Mononuclear cell (primary cell): ENCODE measurements around the gene LSMEM2. TPM values are rescaled to one million over a fixed set of nuclear protein-coding genes. Genes with fewer than 3 reads are reported as not detected.
A peak's percentile ranks its signal among the peaks of the same experiment; 100 is the strongest.

ENCODE experiments used
- H3K27me3 ChIP-seq: 2 replicates; pipeline ENCODE4 v1.6.0; 2011; ENCODE audit warnings: low read length, control low read depth; ENCODE audit not compliant: insufficient read depth
- H3K4me1 ChIP-seq: 2 replicates; pipeline ENCODE4 v1.5.1; 2011; ENCODE audit warnings: mild to moderate bottlenecking, low read length, control low read depth; ENCODE audit not compliant: insufficient read depth
- H3K4me3 ChIP-seq: 2 replicates; pipeline ENCODE4 v1.5.1; 2011; ENCODE audit warnings: mild to moderate bottlenecking, low read length, moderate library complexity
- H3K9me3 ChIP-seq: 2 replicates; pipeline ENCODE4 v1.5.1; 2011; ENCODE audit warnings: low read depth, mild to moderate bottlenecking, control low read depth, low read length
- total RNA-seq: library from RNA; depleted of rRNA; stranded (reverse); fragments of >200 nt; gene quantifications from one replicate; pipeline ENCODE4 v1.2.3, GENCODE V29; 2012

The LSMEM2 gene
- total RNA-seq, 1 donor: not detected

DNA sequence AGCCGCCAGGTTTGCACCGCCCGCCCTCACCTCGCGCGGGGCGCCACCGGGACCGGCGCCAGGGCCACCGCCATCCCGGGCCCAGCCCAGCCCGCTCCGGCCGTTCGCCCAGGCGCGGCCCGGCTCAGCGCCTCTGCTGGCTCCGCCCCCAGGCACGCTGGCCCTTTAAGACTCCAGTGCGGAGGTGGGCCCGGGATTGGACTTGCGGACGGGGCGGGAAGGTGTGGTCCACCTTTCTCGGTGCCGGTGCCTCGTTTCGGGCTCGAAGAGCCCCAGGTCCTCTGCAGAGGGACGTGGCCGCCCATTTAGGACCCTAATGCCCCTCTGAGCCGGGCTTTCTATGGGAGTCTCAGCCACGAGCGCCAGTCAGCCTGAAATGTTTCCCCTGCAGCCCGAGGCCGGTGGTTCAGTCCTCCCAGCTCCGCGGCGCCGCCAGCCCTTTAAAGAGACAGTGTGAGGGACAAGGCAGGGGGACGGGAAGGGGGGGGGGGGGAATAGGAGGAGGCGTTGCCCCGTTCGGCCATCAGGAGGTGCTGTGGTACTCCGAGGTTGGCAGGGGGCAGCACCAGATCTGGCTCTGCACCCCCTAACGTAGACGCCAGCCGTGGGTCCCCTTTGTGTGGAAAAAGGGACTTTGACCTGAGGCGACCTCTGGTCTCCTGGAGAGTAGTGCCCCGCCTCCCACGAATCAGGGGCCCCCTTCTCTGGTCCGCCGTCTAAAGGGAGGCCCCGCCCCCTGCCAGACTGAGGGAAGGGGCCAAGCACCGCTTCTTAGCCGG lies 42.6 kb downstream of the LSMEM2 start:
- Histone ChIP-seq H3K4me3 (peak overlapping the region; percentile 73), H3K27me3 (no peaks in the 10 kb centered on the region), H3K4me1 (peaks cover 91% of the 10 kb centered on the region), H3K9me3 (no peaks in the 10 kb centered on the region)

DNA sequence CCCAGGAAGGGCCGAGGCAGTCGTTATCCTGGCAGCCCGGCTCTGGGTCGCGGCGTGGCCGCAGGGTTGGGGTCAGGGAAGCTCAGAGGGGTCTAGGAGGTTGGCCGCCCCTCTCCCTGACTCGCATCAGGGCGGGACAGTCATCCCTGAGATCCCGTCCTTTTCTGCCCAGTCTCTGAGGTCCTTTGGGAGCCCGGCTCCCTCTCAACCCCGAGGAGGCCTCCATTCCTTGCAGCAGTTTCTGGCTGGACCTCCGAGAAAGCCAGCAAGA lies 43.2 kb downstream of the LSMEM2 start:
- Histone ChIP-seq H3K4me3 (peak overlapping the region; percentile 73), H3K27me3 (no peaks in the 10 kb centered on the region), H3K4me1 (peaks cover 91% of the 10 kb centered on the region), H3K9me3 (no peaks in the 10 kb centered on the region)

DNA sequence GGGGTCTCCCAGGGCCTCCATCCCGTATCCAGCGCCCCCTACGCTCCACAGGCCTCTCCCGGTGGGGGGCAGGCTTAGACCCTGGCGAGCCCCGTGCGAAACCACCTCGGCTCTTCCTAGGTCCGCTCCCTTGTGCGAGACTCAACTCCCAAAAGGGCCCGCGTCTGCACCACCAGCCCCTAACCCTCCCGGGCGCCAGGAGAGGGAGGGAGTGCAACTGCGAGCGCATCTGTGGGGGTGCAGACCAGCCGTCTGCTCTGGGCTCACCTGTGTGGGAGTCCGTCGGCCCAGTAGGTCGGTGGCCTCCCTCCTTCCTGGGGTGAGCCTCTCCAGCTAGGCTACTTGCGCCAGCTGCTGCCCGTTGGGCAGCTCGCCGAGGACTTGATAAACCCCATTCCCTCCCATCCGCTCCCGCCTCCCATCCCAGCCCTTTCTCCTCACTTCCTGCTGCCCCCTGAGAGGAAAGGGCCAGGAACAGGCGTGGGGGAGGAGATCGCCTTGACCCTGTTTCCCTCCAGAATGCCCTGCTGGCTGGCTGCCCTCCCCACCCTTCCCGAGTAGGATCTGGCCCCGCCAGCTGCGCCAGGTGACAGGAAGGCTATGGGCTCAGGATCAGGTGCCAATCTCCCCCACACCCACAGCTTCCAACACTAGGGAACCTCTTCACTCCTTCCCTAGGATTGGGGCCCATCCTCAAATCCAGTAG lies 43.7 kb downstream of the LSMEM2 start, which contains the start of gene HYAL2:
HYAL2 (minus strand) TSS at position 360 of the 706 bp plus-strand sequence. CDS start 2,256 bp downstream, outside the sequence.
- Histone ChIP-seq H3K4me1 (peaks cover 91% of the 10 kb centered on the region), H3K4me3 (peak within 1 kb of the TSS; percentile 73), H3K27me3 (no peaks in the 10 kb centered on the region), H3K9me3 (no peaks in the 10 kb centered on the region)

DNA sequence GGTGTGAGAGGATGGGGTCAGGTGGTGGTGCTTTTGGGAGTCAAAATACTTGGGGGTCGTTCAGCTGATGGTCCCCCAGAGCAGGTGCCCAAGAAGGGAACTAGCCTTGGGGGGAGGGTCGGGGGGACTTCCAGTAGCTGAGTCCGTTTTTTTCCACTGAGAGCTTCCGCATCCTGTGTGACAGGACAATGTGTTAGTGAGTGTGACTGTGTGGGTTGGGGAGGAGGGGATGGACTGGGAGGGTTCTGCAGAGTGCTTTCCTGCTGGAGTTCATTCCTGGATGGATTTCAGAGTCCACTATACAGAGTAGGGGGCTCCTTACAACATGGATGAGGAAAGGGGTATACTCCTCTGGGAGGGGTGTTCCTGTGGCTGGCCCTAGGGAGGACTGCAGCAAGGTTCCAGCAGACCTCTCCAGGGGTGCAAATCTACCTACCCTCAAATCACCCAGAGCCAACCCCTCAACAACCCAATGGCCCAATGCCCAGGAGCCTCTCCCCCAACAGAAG lies 44.3 kb downstream of the LSMEM2 start:
- peaks cover 90% of the 10 kb centered on the region for H3K4me1 ChIP-seq
- no peaks in the 10 kb centered on the region for H3K9me3 ChIP-seq
- no peak overlapping the region for H3K4me3 ChIP-seq
- no peaks in the 10 kb centered on the region for H3K27me3 ChIP-seq

DNA sequence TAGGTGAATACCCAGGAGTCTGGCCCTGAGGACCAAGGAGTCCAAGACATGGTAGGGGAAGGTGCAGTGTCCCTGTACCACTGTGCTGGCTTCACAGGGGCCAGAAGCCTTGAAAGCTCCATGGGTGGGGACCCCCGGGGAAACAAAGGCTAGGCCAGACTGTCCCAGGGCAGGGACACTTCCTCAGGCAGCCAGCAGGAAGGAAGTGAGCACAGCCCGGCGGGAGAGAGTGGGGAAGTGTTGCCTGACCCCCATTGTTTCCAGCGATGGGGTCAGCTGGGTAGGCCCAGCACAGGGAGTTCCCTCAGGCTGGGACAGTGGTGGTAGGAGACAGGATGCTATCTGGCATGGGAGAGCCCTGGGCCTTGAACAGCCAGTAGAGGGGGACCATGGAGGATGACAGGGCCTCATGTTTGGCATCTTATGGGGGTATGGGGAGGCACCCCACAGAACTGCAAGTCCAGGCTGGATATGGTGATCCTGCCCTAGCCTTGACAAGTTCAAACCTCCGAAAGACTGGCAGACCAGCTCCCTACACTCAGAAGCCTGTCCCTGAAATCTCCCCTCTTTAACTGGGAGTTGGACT lies 44.8 kb downstream of the LSMEM2 start:
- peaks cover 90% of the 10 kb centered on the region for H3K4me1 ChIP-seq
- no peak overlapping the region for H3K4me3 ChIP-seq
- H3K9me3 ChIP-seq: no peaks in the 10 kb centered on the region
- no peaks in the 10 kb centered on the region for H3K27me3 ChIP-seq

DNA sequence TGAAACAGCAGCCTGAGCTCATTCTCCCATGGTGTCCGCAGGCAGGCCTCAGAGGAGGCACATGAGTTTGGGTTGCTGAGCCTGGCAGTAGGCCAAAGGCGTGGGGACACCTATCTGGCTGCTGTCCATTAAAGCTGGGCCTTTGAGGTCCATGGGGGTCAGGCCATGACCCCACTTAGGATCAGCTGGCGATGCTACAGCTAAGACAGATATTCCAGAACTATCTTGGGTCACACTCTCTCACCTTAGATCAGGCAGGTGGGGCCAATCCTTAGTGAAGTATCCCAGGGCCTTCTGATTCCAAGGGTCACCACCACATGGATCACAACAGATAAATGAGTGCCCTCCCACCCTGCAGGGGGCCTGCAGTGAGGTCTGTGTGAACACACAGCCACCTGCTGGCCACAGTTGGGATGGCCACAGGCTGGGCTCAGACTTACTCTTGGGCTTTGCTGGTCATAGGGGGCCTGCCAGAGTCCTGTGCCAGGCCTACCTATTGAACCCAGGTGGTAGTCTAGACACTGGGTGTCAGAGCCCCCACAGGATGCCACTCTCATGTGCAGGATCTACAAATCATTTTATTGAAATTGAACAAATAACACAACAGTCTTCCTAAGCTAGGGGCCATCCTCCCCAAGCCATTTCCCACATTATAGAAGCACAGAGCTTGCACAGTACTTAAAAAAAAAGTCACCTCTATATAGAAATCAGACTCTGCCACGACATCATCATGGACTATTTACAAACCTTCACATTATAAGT lies 45.6 kb downstream of the LSMEM2 start:
- Histone ChIP-seq H3K9me3 (no peaks in the 10 kb centered on the region), H3K4me3 (no peak overlapping the region), H3K27me3 (no peaks in the 10 kb centered on the region), H3K4me1 (peaks cover 84% of the 10 kb centered on the region)

DNA sequence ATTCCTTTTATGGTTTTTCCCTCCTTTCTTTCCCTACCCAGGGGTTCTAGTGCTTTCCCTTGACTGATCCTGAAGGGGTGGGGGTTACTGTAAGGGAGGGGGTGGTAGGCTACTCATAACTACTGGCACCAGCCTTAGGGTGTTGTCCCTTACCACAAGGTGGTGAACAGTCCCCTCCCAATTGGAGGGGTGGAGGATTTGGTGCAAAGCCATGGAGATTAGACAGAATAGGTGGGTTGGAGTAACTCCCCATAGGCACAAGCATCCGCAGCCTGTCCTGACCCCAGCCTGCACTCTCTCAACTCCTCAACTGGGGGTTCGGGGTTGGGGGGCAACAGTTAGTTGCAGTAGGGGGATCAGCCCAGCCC lies 46.2 kb downstream of the LSMEM2 start:
- no peaks in the 10 kb centered on the region for H3K9me3 ChIP-seq
- peaks cover 78% of the 10 kb centered on the region for H3K4me1 ChIP-seq
- H3K27me3 ChIP-seq: no peaks in the 10 kb centered on the region
- no peak overlapping the region for H3K4me3 ChIP-seq

DNA sequence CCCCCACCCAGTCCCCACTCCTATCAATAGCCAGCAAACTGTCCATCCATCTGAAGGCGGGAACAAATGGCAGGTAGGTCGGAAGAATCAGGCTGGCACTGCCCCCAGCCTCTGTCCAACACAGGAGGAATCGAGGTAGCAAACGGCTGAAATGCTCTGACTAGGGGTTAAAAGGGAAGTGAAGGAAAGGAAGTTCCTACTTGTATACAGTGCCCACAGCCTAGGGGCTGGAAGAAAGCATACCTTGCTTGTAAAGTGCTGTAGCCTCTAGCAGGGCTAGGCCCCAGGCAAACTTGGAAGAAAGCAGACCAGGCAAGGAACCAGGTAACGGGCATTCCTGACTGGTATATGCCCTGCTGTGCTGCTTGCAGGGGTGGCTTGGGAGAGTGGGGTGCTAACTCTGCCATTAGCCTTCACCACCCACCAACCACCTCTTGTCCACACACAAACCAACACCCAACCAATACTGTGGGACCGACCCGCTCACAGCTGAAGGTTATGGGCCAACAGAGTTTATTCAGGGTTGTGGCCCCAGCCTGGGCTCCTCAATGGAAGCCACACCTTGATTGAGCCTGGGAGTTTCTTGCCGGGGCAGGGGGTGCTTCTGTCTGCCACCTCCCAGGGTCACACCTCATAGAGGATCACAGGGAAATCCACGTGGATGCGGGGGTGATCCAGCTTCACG lies 46.8 kb downstream of the LSMEM2 start:
- peaks cover 72% of the 10 kb centered on the region for H3K4me1 ChIP-seq
- H3K27me3 ChIP-seq: no peaks in the 10 kb centered on the region
- H3K9me3 ChIP-seq: no peaks in the 10 kb centered on the region
- no peak overlapping the region for H3K4me3 ChIP-seq

DNA sequence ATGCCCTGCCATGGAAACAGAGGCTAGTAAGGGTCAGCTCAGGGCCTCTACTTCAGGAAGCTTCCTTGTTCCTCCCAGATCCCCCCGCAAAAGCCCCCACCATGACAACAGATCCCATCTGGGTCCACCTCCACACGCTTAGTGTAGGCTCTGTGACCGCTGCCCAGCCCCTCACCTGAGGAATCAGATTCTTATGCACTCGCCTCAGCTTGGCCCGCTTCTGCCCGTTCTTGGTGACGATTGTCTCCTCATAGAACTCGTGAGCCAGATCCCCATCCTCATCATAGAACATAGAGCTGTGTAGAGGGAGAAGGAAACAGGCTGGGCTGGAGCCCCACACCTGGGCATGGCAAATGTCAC lies 47.3 kb downstream of the LSMEM2 start:
- Histone ChIP-seq H3K9me3 (no peaks in the 10 kb centered on the region), H3K27me3 (no peaks in the 10 kb centered on the region), H3K4me1 (peaks cover 69% of the 10 kb centered on the region), H3K4me3 (no peak overlapping the region)

DNA sequence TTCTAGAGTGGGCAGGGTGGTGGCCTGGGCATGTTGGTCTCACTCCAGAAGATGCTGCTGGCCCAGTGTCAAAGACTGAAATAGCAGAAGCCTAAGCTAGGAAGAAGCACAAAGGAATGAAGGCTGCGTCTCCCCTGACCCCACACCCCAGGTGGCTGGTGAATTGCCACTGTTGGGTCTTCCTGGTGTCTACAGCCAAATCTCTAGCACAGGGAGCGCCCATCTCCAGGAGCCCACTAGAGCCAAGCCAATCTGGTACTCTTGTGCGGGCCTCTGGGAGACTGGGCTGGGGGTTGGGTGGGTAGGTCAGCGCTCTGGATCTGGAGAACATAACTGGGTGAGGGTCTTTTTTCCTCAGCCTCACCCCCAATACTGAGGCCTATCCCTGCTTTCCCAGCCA lies 48.2 kb downstream of the LSMEM2 start:
- H3K4me3 ChIP-seq: peak overlapping the region; percentile 78

DNA sequence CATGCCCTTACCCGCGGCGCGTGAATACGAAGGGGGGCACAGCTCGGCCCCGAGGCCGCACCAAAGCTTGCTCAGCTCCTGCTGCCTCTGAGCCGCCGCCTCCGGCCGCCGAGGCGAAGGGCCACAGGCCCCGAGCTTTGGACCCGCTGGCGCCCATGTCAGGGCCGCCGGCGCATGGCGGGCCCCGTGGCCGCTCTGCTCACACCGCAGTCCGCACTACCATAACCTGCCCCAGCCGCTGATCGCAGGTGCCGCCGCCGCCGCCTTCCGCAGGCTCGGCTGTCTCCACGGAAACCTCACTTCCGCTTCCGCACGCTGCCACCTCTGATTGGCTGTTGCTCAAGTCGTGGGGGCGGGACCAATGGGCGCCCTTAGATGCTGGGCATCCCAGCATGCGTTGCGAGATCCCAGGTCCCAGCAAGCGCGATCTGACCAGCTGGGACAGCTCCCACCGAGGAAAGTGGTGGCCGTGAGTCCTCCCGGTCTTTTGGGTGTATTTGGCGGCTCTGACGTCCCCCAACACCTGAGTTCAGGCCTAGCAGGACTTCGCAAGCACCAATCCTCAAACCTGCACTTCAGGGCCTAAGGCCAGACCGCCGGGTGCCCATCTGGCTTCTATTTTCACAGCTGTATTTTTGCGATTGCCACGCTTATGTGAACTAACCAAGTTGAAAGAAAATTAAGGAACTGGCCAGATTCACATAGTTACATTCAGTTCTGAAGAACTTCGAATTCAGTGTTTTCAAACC lies 49.2 kb downstream of the LSMEM2 start, which contains the start of gene TUSC2:
TUSC2 (minus strand) TSS at position 281 of the 749 bp plus-strand sequence; CDS start at position 157, 124 bp downstream.
- peaks cover 57% of the 10 kb centered on the region for H3K4me1 ChIP-seq
- H3K9me3 ChIP-seq: no peaks in the 10 kb centered on the region
- peak within 1 kb of the TSS; percentile 78 for H3K4me3 ChIP-seq
- H3K27me3 ChIP-seq: no peaks in the 10 kb centered on the region

More for the DNA sequence above, 48.2 kb downstream of the LSMEM2 start:
- Histone ChIP-seq H3K9me3 (no peaks in the 10 kb centered on the region), H3K27me3 (no peaks in the 10 kb centered on the region), H3K4me1 (peaks cover 64% of the 10 kb centered on the region)

DNA sequence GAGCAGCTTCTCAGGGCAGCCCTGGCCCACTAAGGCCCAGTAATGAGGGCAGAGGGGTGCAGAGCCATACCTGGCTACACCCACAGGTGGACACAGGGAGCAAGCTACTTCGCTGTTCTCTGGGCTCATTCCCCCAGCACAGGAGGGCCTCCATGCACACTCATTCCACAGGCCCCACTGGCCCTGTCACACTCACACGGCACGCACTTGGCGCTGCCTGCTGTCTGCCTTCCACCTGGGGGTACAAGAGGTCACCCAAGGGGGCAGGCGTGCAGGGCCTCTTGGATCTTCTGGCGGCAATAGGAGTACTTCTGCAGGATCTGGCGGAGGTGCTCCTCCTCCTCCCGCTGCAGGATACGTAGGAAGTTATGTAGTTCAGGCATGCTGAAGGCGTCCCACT lies 51.4 kb downstream of the LSMEM2 start:
- H3K4me1 ChIP-seq: peaks cover 58% of the 10 kb centered on the region

DNA sequence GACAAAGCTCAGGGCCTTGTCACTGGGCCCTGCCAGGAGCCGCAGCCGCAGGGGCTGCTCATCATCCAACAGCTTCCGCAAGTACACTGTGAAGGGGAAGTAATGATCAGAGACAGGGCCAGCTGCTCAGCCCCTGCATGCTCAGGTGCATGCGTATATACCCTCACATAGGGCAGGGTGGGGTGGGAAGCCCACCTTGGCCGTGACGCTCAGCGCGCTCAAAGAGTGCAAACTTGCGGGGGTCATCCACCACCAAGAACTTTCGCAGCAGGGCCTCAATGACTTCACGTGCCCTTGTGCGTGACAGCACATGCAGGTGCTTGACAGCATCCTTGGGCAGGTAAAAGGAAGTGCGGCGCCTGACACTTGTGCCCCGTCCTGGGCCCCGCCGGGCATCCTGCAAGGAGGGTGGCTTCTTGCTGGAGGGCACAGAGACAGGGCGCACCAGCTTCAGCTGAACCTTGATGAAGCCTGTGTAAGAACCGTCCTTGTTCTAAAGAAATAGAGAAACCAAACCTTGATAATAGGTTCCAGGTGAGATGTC lies 52.5 kb downstream of the LSMEM2 start:
- H3K27me3 ChIP-seq: no peaks in the 10 kb centered on the region
- H3K4me1 ChIP-seq: peaks cover 58% of the 10 kb centered on the region
- H3K9me3 ChIP-seq: no peaks in the 10 kb centered on the region
- no peak overlapping the region for H3K4me3 ChIP-seq

More for the DNA sequence above, 51.4 kb downstream of the LSMEM2 start:
- Histone ChIP-seq H3K27me3 (no peaks in the 10 kb centered on the region), H3K4me3 (no peak overlapping the region), H3K9me3 (no peaks in the 10 kb centered on the region)
